PC-9 (cell line): ENCODE measurements around the gene MDP1.

Source experiments
- CTCF ChIP-seq: fragments of 200-600 bp; sonication (generic); conservative IDR thresholded peaks from 2 replicates; pipeline ENCODE4 v1.6.1; 2017; ENCODE audit warnings: mixed run types, antibody characterized with exemption, mild to moderate bottlenecking, moderate library complexity
- EZH2 ChIP-seq: fragments of 200-600 bp; sonication (generic); IDR thresholded peaks from 2 replicates; pipeline ENCODE4 v1.8.0; 2017; ENCODE audit warnings: antibody characterized with exemption, low read depth

- TF ChIP-seq CTCF (no peak), EZH2 (no peak)
Observed at GRCh38 chr14:24178399-24179178, 37.3 kb downstream of the MDP1 start.
